LoVo (cell line): ENCODE measurements around the gene TMEM115.

Source experiments
- DNase-seq: peaks from one replicate; pipeline ENCODE4 v3.0.0-alpha.2; 2016; ENCODE audit warnings: low spot score

The TMEM115 gene

DNA sequence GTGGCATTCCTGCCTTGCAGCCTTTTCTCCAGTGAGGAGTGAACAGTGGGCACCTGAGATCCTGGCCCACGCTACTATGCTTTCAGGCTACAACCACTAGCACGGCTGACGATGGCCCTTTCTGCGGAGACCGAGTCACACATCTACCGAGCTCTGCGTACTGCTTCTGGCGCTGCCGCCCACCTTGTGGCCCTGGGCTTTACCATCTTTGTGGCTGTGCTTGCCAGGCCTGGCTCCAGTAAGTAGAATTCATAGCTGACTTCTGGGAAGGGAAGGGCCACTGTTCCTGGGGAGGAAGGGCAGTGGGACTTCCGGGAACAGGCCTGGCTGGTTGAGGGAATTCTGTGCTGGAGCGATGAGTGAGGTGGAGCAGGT is 8.0 kb downstream of the TMEM115 start:
- no peak for DNase-seq

DNA sequence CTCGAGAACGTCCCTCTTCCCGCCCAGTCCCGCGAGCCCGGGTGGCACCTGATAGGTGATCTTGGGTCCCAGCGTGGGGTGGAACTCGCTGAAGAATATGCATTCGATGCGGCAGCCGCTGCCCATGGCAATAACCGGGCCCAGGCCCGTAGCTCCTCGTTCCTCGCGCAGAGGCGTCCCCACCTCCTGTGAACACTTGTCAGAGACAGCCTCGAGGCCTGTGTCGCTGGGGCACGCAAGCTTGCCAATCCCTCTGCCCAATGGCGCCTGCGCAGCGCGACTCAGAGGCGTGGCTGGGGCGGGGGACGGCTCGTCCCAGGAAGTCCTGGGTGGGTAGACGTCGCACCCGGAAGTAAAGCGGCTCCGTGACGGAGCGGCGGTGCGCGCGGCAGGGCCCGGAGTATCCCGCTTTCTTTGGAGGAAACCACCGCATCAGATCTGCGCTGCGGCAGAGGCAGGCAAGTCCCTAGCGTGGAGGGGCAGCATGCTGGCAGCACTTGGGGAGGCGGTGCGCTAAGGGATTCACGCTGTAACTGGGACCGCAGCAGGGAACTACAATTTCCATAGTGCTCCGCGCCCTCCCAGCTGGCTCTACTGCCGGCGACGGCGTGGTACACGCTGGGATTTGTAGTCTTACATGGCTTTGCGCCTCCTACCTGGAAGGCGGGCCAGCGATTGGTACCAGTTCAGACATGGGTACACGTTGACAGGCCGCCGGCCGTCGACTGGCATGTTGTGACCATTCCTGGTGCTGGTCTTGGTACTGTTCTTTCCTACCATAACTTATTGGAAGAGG is 8.6 kb downstream of the TMEM115 start, which contains the start of the genes CYB561D2 and NPRL2:
Gene CYB561D2 (plus strand): TSS at position 336 of the 796 bp plus-strand sequence. CDS start 572 bp downstream, outside the sequence.
Gene NPRL2 (minus strand): TSS at position 249 of the 796 bp plus-strand sequence. CDS start 123 bp downstream, at position 126.
- peak; percentile 96 for DNase-seq

- DNase-seq, result no peak
Measured at GRCh38 chr3:50350213-50350526, 9.2 kb downstream of the TMEM115 start.

GRCh38 chr3:50347187-50347813 is 12.0 kb downstream of the TMEM115 start:
- peak; percentile 64 for DNase-seq

DNA sequence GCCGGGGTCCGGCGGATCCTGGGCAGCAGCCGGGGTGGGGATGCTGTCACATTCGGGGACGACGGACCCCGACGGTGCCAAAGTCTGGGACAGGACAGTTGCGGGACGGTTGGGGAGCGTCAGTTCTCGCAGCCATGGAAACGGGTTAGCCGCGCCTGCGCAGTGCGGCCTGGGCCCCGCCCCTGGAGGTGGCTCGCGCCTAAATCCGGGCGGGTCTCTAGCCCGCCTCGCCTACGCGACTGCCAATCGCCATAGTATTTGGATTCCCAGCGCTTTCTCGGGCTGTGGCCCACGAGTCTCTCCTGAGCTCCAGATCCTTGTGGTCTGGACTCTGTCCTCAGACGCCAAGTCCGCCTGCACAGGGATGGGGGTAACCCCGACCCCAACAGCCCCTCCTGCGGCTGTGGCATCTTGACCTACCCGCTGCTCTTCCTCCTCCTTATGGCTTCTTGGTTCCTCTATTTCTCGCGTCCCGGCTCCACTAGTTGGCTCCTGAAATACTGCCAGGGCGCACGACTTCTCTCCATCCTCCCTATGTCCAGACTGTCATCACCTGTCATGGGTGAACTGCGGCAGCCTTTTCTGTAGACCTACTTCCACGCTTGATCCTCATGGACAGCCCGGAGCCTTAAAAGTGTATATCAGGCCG is 13.6 kb downstream of the TMEM115 start, which contains the start of gene ZMYND10:
Gene ZMYND10 (minus strand): TSS at position 147 of the 649 bp plus-strand sequence. CDS start 153 bp downstream, outside the sequence.
- no peak for DNase-seq

DNA sequence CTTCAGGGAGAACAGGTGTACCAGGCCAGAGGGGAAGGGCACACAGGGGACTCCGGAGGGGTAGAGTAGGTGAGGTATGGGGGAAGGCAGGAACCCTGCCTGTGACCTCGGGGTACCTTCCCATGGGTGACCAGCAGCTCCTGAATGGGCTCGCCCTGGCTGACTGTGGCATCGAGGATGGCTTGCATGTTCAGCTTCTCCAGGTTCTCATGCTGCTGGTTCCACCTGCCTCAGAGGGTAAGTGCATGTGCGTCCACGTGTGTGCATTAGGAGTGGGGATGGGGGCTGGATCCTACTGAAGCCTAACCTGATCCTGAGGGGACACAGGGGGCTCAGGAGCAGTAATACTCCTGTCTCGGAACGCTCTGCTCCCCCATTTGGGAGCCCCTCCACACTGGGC is 14.3 kb downstream of the TMEM115 start:
- no peak for DNase-seq

GRCh38 chr3:50342813-50343633 is 16.3 kb downstream of the TMEM115 start:
- no peak for DNase-seq

GRCh38 chr3:50341996-50342650 is 17.2 kb downstream of the TMEM115 start:
- DNase-seq, result no peak

DNA sequence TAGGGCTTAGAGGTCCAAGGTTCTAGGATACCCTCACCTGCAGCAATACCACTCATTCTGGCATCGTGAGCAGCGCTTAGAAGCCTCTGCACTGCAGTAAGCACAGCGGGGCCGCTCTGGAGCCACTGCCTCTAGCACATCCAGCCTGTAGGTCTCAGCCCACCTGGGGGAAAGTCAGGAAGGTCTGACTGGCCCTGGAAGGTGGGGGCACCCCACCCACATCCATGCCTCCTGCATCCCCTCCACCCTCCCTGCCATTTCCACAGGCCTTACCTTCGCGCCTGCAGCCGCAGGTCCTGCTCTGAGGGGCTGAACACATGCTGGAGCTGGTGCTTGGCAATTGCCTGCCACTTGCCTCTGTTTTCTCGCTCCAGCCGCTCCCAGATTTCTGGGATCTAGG is 17.8 kb downstream of the TMEM115 start:
- DNase-seq, result no peak

GRCh38 chr3:50340448-50341329 is 18.6 kb downstream of the TMEM115 start, which contains the start of gene RASSF1:
TSS of gene RASSF1 (minus strand) at chr3:50340836. CDS start at chr3:50340805, 31 bp downstream.
- peak; percentile 37 for DNase-seq

DNA sequence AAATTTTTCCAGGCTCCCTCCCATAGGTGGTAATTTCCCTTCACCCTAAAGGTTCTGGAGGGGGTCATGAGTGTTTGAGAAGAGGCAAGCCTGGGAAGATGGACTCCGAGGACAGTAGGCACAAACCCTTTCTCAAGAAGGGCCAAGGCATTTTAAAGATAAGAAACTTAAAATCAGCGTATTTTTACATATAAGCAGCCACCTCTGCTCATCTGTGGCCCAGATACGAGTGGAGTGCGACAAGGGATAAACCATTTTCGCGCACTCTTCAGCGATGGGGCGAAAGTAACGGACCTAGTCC is 19.2 kb downstream of the TMEM115 start:
- no peak for DNase-seq

GRCh38 chr3:50339485-50340146 is 19.7 kb downstream of the TMEM115 start:
- no peak for DNase-seq

DNA sequence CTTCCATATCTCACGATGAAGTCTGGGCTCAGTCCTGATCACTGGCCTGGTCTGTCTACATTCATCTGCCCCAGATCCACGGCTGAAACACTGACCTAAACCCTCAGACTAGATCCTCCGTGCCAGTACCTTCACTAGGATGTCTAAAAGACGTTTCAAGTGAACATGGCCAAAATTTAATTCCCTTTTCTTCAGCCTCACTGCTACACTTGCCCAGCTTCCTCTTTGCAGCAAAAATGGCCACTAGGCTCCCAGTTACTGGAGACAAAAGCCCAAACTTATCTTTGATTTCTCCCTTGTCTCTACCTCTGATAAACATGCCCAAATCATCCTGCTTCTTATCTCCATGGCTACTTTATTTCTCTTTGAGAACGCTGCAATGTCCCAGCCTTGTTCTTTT is 20.4 kb downstream of the TMEM115 start:
- DNase-seq, result no peak

DNA sequence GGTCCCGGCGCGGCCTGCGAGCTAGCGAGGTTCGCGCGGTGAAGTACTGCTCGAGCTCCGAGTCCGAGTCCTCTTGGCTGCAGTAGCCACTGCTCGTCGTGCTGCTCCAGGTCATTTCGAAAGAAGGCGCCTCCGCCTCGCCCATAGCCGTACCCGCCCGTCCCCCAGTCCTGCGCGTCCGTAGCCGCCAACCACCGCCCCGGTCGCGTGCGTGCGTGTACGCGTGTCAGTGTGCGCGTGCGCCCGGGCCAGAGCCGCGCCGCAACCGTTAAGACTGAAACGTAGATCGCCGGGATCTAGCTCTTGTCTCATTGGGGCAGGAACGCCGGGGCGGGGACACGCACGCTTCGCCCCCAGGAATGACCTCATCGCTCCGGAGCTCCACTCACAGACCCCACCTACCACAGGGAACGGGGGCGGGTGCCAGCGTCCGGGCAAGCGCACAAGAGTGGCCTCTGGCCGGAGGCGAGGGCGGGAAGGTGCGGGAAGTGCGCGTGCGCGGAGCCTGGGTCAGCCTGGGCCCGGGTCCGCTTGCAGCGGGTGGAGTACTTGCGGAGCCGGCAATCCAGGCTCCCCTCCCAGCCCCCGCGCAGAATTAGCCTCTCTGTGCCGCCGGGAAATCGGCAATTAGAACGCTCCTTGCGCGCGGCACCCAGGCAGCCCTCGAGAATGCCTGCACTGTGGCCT is 22.0 kb downstream of the TMEM115 start:
- peak; percentile 99 for DNase-seq

DNA sequence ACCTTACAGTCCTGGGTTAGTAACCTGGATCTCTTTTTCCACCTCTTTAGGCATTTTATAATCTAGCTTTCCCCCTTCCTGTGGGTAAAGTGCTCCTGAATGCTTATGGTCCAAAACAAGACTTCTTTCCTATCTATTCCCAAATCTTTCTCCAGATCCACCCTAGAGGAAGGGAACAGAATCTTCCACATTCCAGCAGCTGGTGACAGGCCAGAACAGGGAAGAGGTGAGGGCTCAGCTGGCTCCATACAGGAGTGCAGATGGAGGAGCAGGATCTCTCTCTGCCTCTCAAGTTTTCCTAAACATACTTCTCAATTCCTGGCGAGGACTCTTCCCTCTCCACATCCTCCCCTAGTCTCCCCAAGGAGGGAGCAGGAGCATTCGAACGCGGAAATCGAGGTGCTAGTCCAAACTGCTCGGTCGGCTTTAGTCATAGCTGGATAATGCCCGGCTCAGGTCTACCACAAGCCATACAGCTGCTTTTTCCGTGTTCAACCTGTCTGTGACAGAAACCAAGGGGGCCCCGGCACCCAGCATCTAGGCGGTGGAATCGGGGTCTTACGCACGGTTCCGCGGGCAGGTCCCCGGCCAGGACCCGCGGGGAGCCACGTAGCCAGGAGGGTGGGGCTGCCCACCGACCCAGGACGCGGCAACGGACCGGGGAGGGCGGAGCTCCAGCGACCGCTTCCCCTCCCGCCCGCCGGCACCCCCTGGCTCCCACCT is 22.7 kb downstream of the TMEM115 start:
- DNase-seq, result no peak

GRCh38 chr3:50334339-50335075 is 24.8 kb downstream of the TMEM115 start:
- DNase-seq, result no peak

DNA sequence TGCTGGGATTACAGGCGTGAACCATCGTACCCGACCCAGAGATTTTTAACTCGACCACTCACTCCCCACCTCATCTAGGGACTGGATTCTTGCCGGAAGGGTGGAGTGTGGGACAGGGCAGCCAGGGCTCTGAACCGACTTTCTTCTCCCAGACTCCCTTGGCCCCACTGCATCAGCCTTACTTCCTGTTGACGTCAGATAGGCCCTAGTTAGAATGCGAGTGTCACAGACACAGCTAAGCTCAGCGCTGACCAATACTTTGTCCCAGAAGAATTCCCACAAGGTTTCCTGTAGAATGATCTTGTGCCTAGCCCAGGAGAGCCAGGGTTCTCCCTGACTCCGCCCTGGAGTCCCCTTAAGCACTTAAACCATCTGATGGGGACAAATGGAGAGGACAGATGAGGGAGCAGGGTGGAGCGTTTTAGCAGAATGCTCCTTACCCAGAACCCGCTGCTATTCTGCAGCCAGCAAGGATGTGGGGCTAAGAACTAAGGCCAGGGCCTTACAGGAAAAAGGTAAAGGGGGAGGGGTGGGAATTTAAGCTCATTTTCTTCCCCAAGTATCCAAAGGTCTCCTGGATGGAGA is 25.5 kb downstream of the TMEM115 start:
- no peak for DNase-seq
